HepG2 (cell line): ENCODE data around the gene PSMB4. TPM values are rescaled to one million over a fixed set of nuclear protein-coding genes. Genes with fewer than 3 reads are reported as not detected.

Experiments
- ATAC-seq: fragments of 200-7000 bp; cut with Tn5 transposase; 3 replicates; pipeline ENCODE4 v1.9.1; 2020; ENCODE audit warnings: mild to moderate bottlenecking, moderate library complexity
- BruUV-seq: library from RNA; stranded (reverse); fragments of 400-500 nt; replicated peaks from 2 replicates; lab custom pipeline; 2021; lab: Mats Ljungman, UMichigan
- CTCF ChIA-PET: fragments of 300-600 bp; formaldehyde crosslinking; extraction: SDS; loops from one replicate; lab custom pipeline; 2021; ENCODE audit warnings: low total read pairs, inconsistent platforms, low intra/inter-chr PET ratio; lab: Yijun Ruan, JAX
- POLR2A ChIA-PET: fragments of 350-600 bp; sonication (Branson Sonifier 250); formaldehyde crosslinking; loops from one replicate; lab custom pipeline; 2020; ENCODE audit warnings: antibody characterized with exemption, inconsistent platforms; lab: Yijun Ruan, JAX
- DNase-seq: peaks from one replicate; pipeline ENCODE4 v3.0.0-alpha.2; 2015; ENCODE audit warnings: low spot score
- FAIRE-seq: peaks from 3 replicates; lab custom pipeline; 2011; peaks lifted over from hg19 to GRCh38; lab: Jason Lieb, UNC
- H2AFZ ChIP-seq: one replicate; pipeline ENCODE4 v1.6.1; 2011; ENCODE audit warnings: low read length, inconsistent platforms
- H3K27ac ChIP-seq: fragments of 300-600 bp; 3 replicates; pipeline ENCODE4 v1.8.0; 2011; ENCODE audit warnings: mixed run types, mild to moderate bottlenecking, mixed read lengths, low read length, inconsistent platforms; ENCODE audit not compliant: insufficient read depth; ENCODE audit errors: extremely low read length
- H3K27me3 ChIP-seq, 2 experiments: fragments of 200-600 bp in 1 of 2; 2 replicates in 1 of 2; 3 replicates in 1 of 2; pipeline versions ENCODE4 v1.6.0 to v1.8.0; 2011; ENCODE audit warnings: low read length in 2 of 2, mild to moderate bottlenecking in 2 of 2, moderate library complexity in 2 of 2, inconsistent platforms in 1 of 2; ENCODE audit not compliant: insufficient read depth in 2 of 2, control insufficient read depth in 1 of 2
- H3K36me3 ChIP-seq, 2 experiments: fragments of 200-600 bp in 1 of 2; replicated peaks in 1 of 2; 2 replicates in 1 of 2; 3 replicates in 1 of 2; pipeline versions ENCODE4 v1.5.1 to v1.8.0; 2011; ENCODE audit warnings: low read length in 2 of 2, inconsistent platforms in 1 of 2; ENCODE audit not compliant: insufficient read depth in 2 of 2, control insufficient read depth in 1 of 2
- H3K4me1 ChIP-seq: 2 replicates; pipeline ENCODE4 v1.5.1; 2012; ENCODE audit warnings: low read length, inconsistent platforms; ENCODE audit not compliant: insufficient read depth
- H3K4me2 ChIP-seq: 2 replicates; pipeline ENCODE4 v1.6.0; 2011; ENCODE audit warnings: low read depth, low read length, inconsistent platforms
- H3K4me3 ChIP-seq, 3 experiments: fragments of 200-600 bp in 1 of 3; sonication (generic), shearing (Covaris generic) in 1 of 3; replicated peaks in 1 of 3; 2 replicates each; pipeline ENCODE4 v1.5.1; 2011 to 2016; ENCODE audit warnings: low read length in 3 of 3, inconsistent platforms in 2 of 3, low read depth in 2 of 3, mild to moderate bottlenecking in 2 of 3, control low read depth in 1 of 3, mixed read lengths in 1 of 3; ENCODE audit not compliant: insufficient read depth in 1 of 3
- H3K79me2 ChIP-seq: one replicate; pipeline ENCODE4 v1.6.1; 2011; ENCODE audit warnings: low read length, inconsistent platforms; ENCODE audit not compliant: insufficient read depth
- H3K9ac ChIP-seq: 2 replicates; pipeline ENCODE4 v1.6.0; 2011; ENCODE audit warnings: mild to moderate bottlenecking, low read depth, low read length, inconsistent platforms; ENCODE audit not compliant: insufficient read depth
- H3K9me3 ChIP-seq: 2 replicates; pipeline ENCODE4 v1.5.1; 2012; ENCODE audit warnings: mild to moderate bottlenecking, low read length
- H4K20me1 ChIP-seq: 2 replicates; pipeline ENCODE4 v1.6.0; 2011; ENCODE audit warnings: inconsistent platforms, mild to moderate bottlenecking, low read length, moderate library complexity; ENCODE audit not compliant: insufficient read depth
- KAT2B ChIP-seq: fragments of 150-350 bp; IDR thresholded peaks from 2 replicates; pipeline ENCODE4 v1.6.1; 2014; ENCODE audit warnings: low read depth, low read length, borderline replicate concordance
- NR0B2 ChIP-seq: sonication (generic); formaldehyde crosslinking; IDR thresholded peaks from 2 replicates; pipeline ENCODE4 v1.4.0; 2020; ENCODE audit warnings: mild to moderate bottlenecking, missing genetic modification reagents
- ZNF609 ChIP-seq: sonication (generic); formaldehyde crosslinking; IDR thresholded peaks from 2 replicates; pipeline ENCODE4 v1.4.0; 2020; ENCODE audit warnings: mild to moderate bottlenecking, missing genetic modification reagents, borderline replicate concordance
- WGBS: methylation state at CpG from one replicate; pipeline ENCODE4 v1.1.6; 2017; ENCODE audit warnings: low lambda C conversion rate; 5-methylcytosine and 5-hydroxymethylcytosine counted together
- in situ Hi-C: cut with HindIII; loops from 2 replicates; pipeline ENCODE4 v1.10.0; 2017; ENCODE audit warnings: low pct_unique_long_range_greater_than_20kb; ENCODE audit not compliant: extremely low pct_ligation_motif_present
- intact Hi-C: fragments of 100-400 bp; cut with micrococcal nuclease; formaldehyde crosslinking; loops from one replicate; pipeline ENCODE4 v1.10.0; 2022; ENCODE audit not compliant: unreplicated experiment
- polyA plus RNA-seq, 8 experiments: library from polyadenylated mRNA; depleted of rRNA in 3 of 8; stranded (reverse) in 7 of 8; unstranded in 1 of 8; fragments of >200 nt; fragmentation: Illumina TruSeq in 4 of 8; extraction: Trizol in 4 of 8; gene quantifications; 2 replicates each; pipeline versions ENCODE4 v1.2.1 to v1.2.3, GENCODE V29; 2011 to 2016; ENCODE audit warnings: low read depth in 4 of 8, missing spikeins in 1 of 8, mixed read lengths in 1 of 8; ENCODE audit not compliant: insufficient read depth in 1 of 8
- total RNA-seq, 5 experiments: library from RNA; depleted of rRNA; stranded (reverse); fragments of >200 nt; fragmentation: Illumina TruSeq; extraction: Trizol; gene quantifications; 2 replicates each; pipeline ENCODE4 v1.2.3, GENCODE V29; 2016; ENCODE audit warnings: low read depth in 1 of 5

The PSMB4 gene
- total and polyA plus RNA-seq, 2 of the 13 experiments (the other 11 are each of a cell fraction or from before 2014, with no cell fraction given) = 336 to 383 TPM

GRCh38 chr1:151369621-151370048 is 29.7 kb upstream of the PSMB4 start:
- POLR2A ChIA-PET = interaction anchor here (0.9 kb wide), 1 partner anchor 30 kb away, joined by 3 read pairs; the partner anchor contains the start of gene PSMB4
- CTCF ChIA-PET = no interaction called here
- TF ChIP-seq KAT2B = no peak
- no peak for TF ChIP-seq NR0B2
- TF ChIP-seq ZNF609 = no peak

More at GRCh38 chr1:151369621-151370048, 29.7 kb upstream of the PSMB4 start:
- no peak overlapping the region for H3K9ac ChIP-seq
- no peak overlapping the region for H3K27ac ChIP-seq
- BruUV-seq = no TSS peak
- H3K9me3 ChIP-seq = no peaks in the 10 kb centered on the region
- no peak overlapping the region for H3K4me2 ChIP-seq
- intact Hi-C loops = no loop called here
- H2AFZ ChIP-seq = no peak overlapping the region
- no peaks in the 10 kb centered on the region; a peak in 1 of 5 replicates for H3K27me3 ChIP-seq
- H3K4me3 ChIP-seq = no peak overlapping the region
- in situ Hi-C loops = no loop called here
- H3K36me3 ChIP-seq = peaks cover 8 to 14% of the 10 kb centered on the region in 2 experiments; a peak in 4 of 5 replicates
- H3K79me2 ChIP-seq = peaks cover 5% of the 10 kb centered on the region
- DNase-seq (no peak), FAIRE-seq (no peak), ATAC-seq (no peak)
- 78% methylated on average over 4 of the region's 15 CpGs for WGBS
- H3K4me1 ChIP-seq = peaks cover 41% of the 10 kb centered on the region
- H4K20me1 ChIP-seq = no peaks in the 10 kb centered on the region
